HepG2 (cell line): Measurements from ENCODE around the gene POU3F3. TPM values are rescaled to one million over a fixed set of nuclear protein-coding genes. Genes with fewer than 3 reads are reported as not detected.

Experiments used
- ATAC-seq: fragments of 200-7000 bp; cut with Tn5 transposase; 3 replicates; pipeline ENCODE4 v1.9.1; 2020; ENCODE audit warnings: mild to moderate bottlenecking, moderate library complexity
- BruUV-seq: library from RNA; stranded (reverse); fragments of 400-500 nt; replicated peaks from 2 replicates; lab custom pipeline; 2021; lab: Mats Ljungman, UMichigan
- CTCF ChIA-PET: fragments of 300-600 bp; formaldehyde crosslinking; extraction: SDS; loops from one replicate; lab custom pipeline; 2021; ENCODE audit warnings: low total read pairs, inconsistent platforms, low intra/inter-chr PET ratio; lab: Yijun Ruan, JAX
- POLR2A ChIA-PET: fragments of 350-600 bp; sonication (Branson Sonifier 250); formaldehyde crosslinking; loops from one replicate; lab custom pipeline; 2020; ENCODE audit warnings: antibody characterized with exemption, inconsistent platforms; lab: Yijun Ruan, JAX
- DNase-seq: peaks from one replicate; pipeline ENCODE4 v3.0.0-alpha.2; 2015; ENCODE audit warnings: low spot score
- FAIRE-seq: peaks from 3 replicates; lab custom pipeline; 2011; peaks lifted over from hg19 to GRCh38; lab: Jason Lieb, UNC
- H2AFZ ChIP-seq: one replicate; pipeline ENCODE4 v1.6.1; 2011; ENCODE audit warnings: low read length, inconsistent platforms
- H3K27ac ChIP-seq: fragments of 300-600 bp; 3 replicates; pipeline ENCODE4 v1.8.0; 2011; ENCODE audit warnings: mixed run types, mild to moderate bottlenecking, mixed read lengths, low read length, inconsistent platforms; ENCODE audit not compliant: insufficient read depth; ENCODE audit errors: extremely low read length
- H3K27me3 ChIP-seq, 2 experiments: fragments of 200-600 bp in 1 of 2; 2 replicates in 1 of 2; 3 replicates in 1 of 2; pipeline versions ENCODE4 v1.6.0 to v1.8.0; 2011; ENCODE audit warnings: low read length in 2 of 2, mild to moderate bottlenecking in 2 of 2, moderate library complexity in 2 of 2, inconsistent platforms in 1 of 2; ENCODE audit not compliant: insufficient read depth in 2 of 2, control insufficient read depth in 1 of 2
- H3K36me3 ChIP-seq, 2 experiments: fragments of 200-600 bp in 1 of 2; replicated peaks in 1 of 2; 2 replicates in 1 of 2; 3 replicates in 1 of 2; pipeline versions ENCODE4 v1.5.1 to v1.8.0; 2011; ENCODE audit warnings: low read length in 2 of 2, inconsistent platforms in 1 of 2; ENCODE audit not compliant: insufficient read depth in 2 of 2, control insufficient read depth in 1 of 2
- H3K4me1 ChIP-seq: 2 replicates; pipeline ENCODE4 v1.5.1; 2012; ENCODE audit warnings: low read length, inconsistent platforms; ENCODE audit not compliant: insufficient read depth
- H3K4me2 ChIP-seq: 2 replicates; pipeline ENCODE4 v1.6.0; 2011; ENCODE audit warnings: low read depth, low read length, inconsistent platforms
- H3K4me3 ChIP-seq, 3 experiments: fragments of 200-600 bp in 1 of 3; sonication (generic), shearing (Covaris generic) in 1 of 3; replicated peaks in 1 of 3; 2 replicates each; pipeline ENCODE4 v1.5.1; 2011 to 2016; ENCODE audit warnings: low read length in 3 of 3, inconsistent platforms in 2 of 3, low read depth in 2 of 3, mild to moderate bottlenecking in 2 of 3, control low read depth in 1 of 3, mixed read lengths in 1 of 3; ENCODE audit not compliant: insufficient read depth in 1 of 3
- H3K79me2 ChIP-seq: one replicate; pipeline ENCODE4 v1.6.1; 2011; ENCODE audit warnings: low read length, inconsistent platforms; ENCODE audit not compliant: insufficient read depth
- H3K9ac ChIP-seq: 2 replicates; pipeline ENCODE4 v1.6.0; 2011; ENCODE audit warnings: mild to moderate bottlenecking, low read depth, low read length, inconsistent platforms; ENCODE audit not compliant: insufficient read depth
- H3K9me3 ChIP-seq: 2 replicates; pipeline ENCODE4 v1.5.1; 2012; ENCODE audit warnings: mild to moderate bottlenecking, low read length
- H4K20me1 ChIP-seq: 2 replicates; pipeline ENCODE4 v1.6.0; 2011; ENCODE audit warnings: inconsistent platforms, mild to moderate bottlenecking, low read length, moderate library complexity; ENCODE audit not compliant: insufficient read depth
- CERS6 ChIP-seq: sonication (generic); formaldehyde crosslinking; IDR thresholded peaks from 2 replicates; pipeline ENCODE4 v1.5.0; 2020; ENCODE audit warnings: missing genetic modification reagents
- ESRRA ChIP-seq: sonication (generic); formaldehyde crosslinking; IDR thresholded peaks from 2 replicates; pipeline ENCODE4 v1.5.1; 2020; ENCODE audit warnings: mild to moderate bottlenecking, low read depth, missing genetic modification reagents
- HNRNPL ChIP-seq: fragments of 200-400 bp; formaldehyde crosslinking; IDR thresholded peaks from 2 replicates; pipeline ENCODE4 v1.6.1; 2017; ENCODE audit warnings: mild to moderate bottlenecking, low read depth, low read length
- LRRFIP1 ChIP-seq: sonication (generic); formaldehyde crosslinking; conservative IDR thresholded peaks from 2 replicates; pipeline ENCODE4 v1.4.0; 2020; ENCODE audit warnings: missing genetic modification reagents
- MAZ ChIP-seq, 2 experiments: sonication (generic) in 1 of 2; formaldehyde crosslinking in 1 of 2; IDR thresholded peaks; 2 replicates each; pipeline versions ENCODE4 v1.5.0 to v1.6.1; 2012 to 2020; ENCODE audit warnings: low read depth in 2 of 2, mild to moderate bottlenecking in 2 of 2, borderline replicate concordance in 1 of 2, improper control_type of control experiment in 1 of 2, low read length in 1 of 2, missing genetic modification reagents in 1 of 2, moderate library complexity in 1 of 2
- MYPOP ChIP-seq: sonication (generic); formaldehyde crosslinking; IDR thresholded peaks from 2 replicates; pipeline ENCODE4 v1.8.1; 2023; ENCODE audit warnings: mild to moderate bottlenecking, moderate library complexity, missing genetic modification reagents
- NR3C1 ChIP-seq: sonication (generic); formaldehyde crosslinking; IDR thresholded peaks from 2 replicates; pipeline ENCODE4 v1.4.0; 2020; ENCODE audit warnings: missing genetic modification reagents
- PRDM4 ChIP-seq: sonication (generic); formaldehyde crosslinking; IDR thresholded peaks from 2 replicates; pipeline ENCODE4 v1.9.0; 2021; ENCODE audit warnings: missing genetic modification reagents, borderline replicate concordance
- TFAP4 ChIP-seq: sonication (generic); IDR thresholded peaks from 2 replicates; pipeline ENCODE4 v1.6.1; 2016; ENCODE audit warnings: low read depth, borderline replicate concordance
- TGIF2 ChIP-seq: IDR thresholded peaks from 2 replicates; pipeline ENCODE4 v1.6.1; 2016; ENCODE audit warnings: control low read depth, missing compliant biosample characterization
- ZBTB1 ChIP-seq: sonication (generic); formaldehyde crosslinking; IDR thresholded peaks from 2 replicates; pipeline ENCODE4 v1.4.0; 2020; ENCODE audit warnings: missing genetic modification reagents, borderline replicate concordance
- ZNF224 ChIP-seq: sonication (generic); formaldehyde crosslinking; IDR thresholded peaks from 2 replicates; pipeline ENCODE4 v1.5.0; 2020; ENCODE audit warnings: mild to moderate bottlenecking, missing genetic modification reagents
- ZNF850 ChIP-seq: sonication (generic); formaldehyde crosslinking; conservative IDR thresholded peaks from 2 replicates; pipeline ENCODE4 v1.9.0; 2021; ENCODE audit warnings: mild to moderate bottlenecking, missing genetic modification reagents
- WGBS: methylation state at CpG from one replicate; pipeline ENCODE4 v1.1.6; 2017; ENCODE audit warnings: low lambda C conversion rate; 5-methylcytosine and 5-hydroxymethylcytosine counted together
- in situ Hi-C: cut with HindIII; loops from 2 replicates; pipeline ENCODE4 v1.10.0; 2017; ENCODE audit warnings: low pct_unique_long_range_greater_than_20kb; ENCODE audit not compliant: extremely low pct_ligation_motif_present
- intact Hi-C: fragments of 100-400 bp; cut with micrococcal nuclease; formaldehyde crosslinking; loops from one replicate; pipeline ENCODE4 v1.10.0; 2022; ENCODE audit not compliant: unreplicated experiment
- polyA plus RNA-seq, 8 experiments: library from polyadenylated mRNA; depleted of rRNA in 3 of 8; stranded (reverse) in 7 of 8; unstranded in 1 of 8; fragments of >200 nt; fragmentation: Illumina TruSeq in 4 of 8; extraction: Trizol in 4 of 8; gene quantifications; 2 replicates each; pipeline versions ENCODE4 v1.2.1 to v1.2.3, GENCODE V29; 2011 to 2016; ENCODE audit warnings: low read depth in 4 of 8, missing spikeins in 1 of 8, mixed read lengths in 1 of 8; ENCODE audit not compliant: insufficient read depth in 1 of 8
- total RNA-seq, 5 experiments: library from RNA; depleted of rRNA; stranded (reverse); fragments of >200 nt; fragmentation: Illumina TruSeq; extraction: Trizol; gene quantifications; 2 replicates each; pipeline ENCODE4 v1.2.3, GENCODE V29; 2016; ENCODE audit warnings: low read depth in 1 of 5

The POU3F3 gene
- total and polyA plus RNA-seq, 2 of the 13 experiments (the other 11 are each of a cell fraction or from before 2014, with no cell fraction given): not detected

GRCh38 chr2:104887676-104888075, 33.8 kb downstream of the POU3F3 start (continued):
- TF ChIP-seq MAZ (IDR thresholded peaks at IDR 0.05; ENCODE audit: borderline replicate concordance, low read depth, low read length): no peak
- no peak for TF ChIP-seq MAZ (CRISPR knock-in tag; IDR thresholded peaks at IDR 0.05; ENCODE audit: low read depth)
- TF ChIP-seq CERS6: no peak
- no peak for TF ChIP-seq TFAP4
- no peak for TF ChIP-seq ZNF850
- TF ChIP-seq, all 625 proteins: peak for 0

GRCh38 chr2:104888489-104889258, 34.8 kb downstream of the POU3F3 start:
- ATAC-seq (no peak), DNase-seq (no peak), FAIRE-seq (no peak)
- H3K4me2 ChIP-seq: no peak overlapping the region
- H2AFZ ChIP-seq: no peak overlapping the region
- H3K9me3 ChIP-seq: no peaks in the 10 kb centered on the region
- no peaks in the 10 kb centered on the region for H3K4me1 ChIP-seq
- no peak overlapping the region for H3K27ac ChIP-seq
- in situ Hi-C loops: no loop called here
- BruUV-seq: no TSS peak
- H3K4me3 ChIP-seq: no peak overlapping the region
- TF ChIP-seq LRRFIP1 (CRISPR knock-in tag): no peak
- TF ChIP-seq NR3C1 (CRISPR knock-in tag): no peak
- TF ChIP-seq MYPOP (CRISPR knock-in tag): no peak
- no peak for TF ChIP-seq ZNF224 (CRISPR knock-in tag)
- no peak for TF ChIP-seq TGIF2 (CRISPR knock-in tag)
- no peak for TF ChIP-seq ESRRA (CRISPR knock-in tag)
- no peak for TF ChIP-seq HNRNPL
- no peak for TF ChIP-seq ZBTB1
- TF ChIP-seq PRDM4 (CRISPR knock-in tag): no peak
- WGBS: 18% methylated on average over 7 of the region's 7 CpGs
- no peaks in the 10 kb centered on the region for H4K20me1 ChIP-seq
- intact Hi-C loops: no loop called here
- H3K36me3 ChIP-seq: no peaks in the 10 kb centered on the region
- no peak overlapping the region for H3K9ac ChIP-seq
- peaks cover 4 to 60% of the 10 kb centered on the region in 2 experiments; a peak in 4 of 5 replicates for H3K27me3 ChIP-seq
- ChIA-PET CTCF (no interaction called here), POLR2A (no interaction called here)
- no peaks in the 10 kb centered on the region for H3K79me2 ChIP-seq
